ENCODE results near the gene ETF1.
A peak's percentile ranks its signal among the peaks of the same experiment; 100 is the strongest.

The ETF1 gene

GRCh38 chr5:138542956-138543729 lies at the start of gene ETF1:
Gene ETF1, minus strand, starts transcription at chr5:138543236. Its CDS starts 318 bp downstream, at chr5:138542918.
- DNase-seq: peak; percentile 99

GRCh38 chr5:138588013-138588788 lies 45.2 kb upstream of the ETF1 start:
- no peak for DNase-seq

- no peak for DNase-seq
These were observed 42.1 kb upstream of the ETF1 start for GRCh38 chr5:138585157-138585556.

GRCh38 chr5:138583984-138584637 lies 41.1 kb upstream of the ETF1 start:
- DNase-seq: no peak

GRCh38 chr5:138582959-138583358 lies 39.9 kb upstream of the ETF1 start:
- no peak for DNase-seq

- DNase-seq: no peak
These were observed 37.7 kb upstream of the ETF1 start for GRCh38 chr5:138580777-138581176.

- DNase-seq: no peak
These were observed 37.0 kb upstream of the ETF1 start for GRCh38 chr5:138580001-138580400.

- no peak for DNase-seq
These were observed 36.5 kb upstream of the ETF1 start for GRCh38 chr5:138579517-138579863.

- DNase-seq: no peak
These were observed 34.4 kb upstream of the ETF1 start for GRCh38 chr5:138577452-138577851.

- DNase-seq: peak; percentile 96
These were observed 32.4 kb upstream of the ETF1 start, which contains the start of gene HSPA9 for GRCh38 chr5:138575194-138576015. Gene HSPA9, minus strand, starts transcription at chr5:138575401. Its CDS starts 83 bp downstream, at chr5:138575318.

- DNase-seq: no peak
These were observed 31.7 kb upstream of the ETF1 start for GRCh38 chr5:138574744-138575193.

GRCh38 chr5:138573949-138574670 lies 31.1 kb upstream of the ETF1 start:
- no peak for DNase-seq

- no peak for DNase-seq
These were observed 30.2 kb upstream of the ETF1 start for GRCh38 chr5:138573223-138573622.

GRCh38 chr5:138570871-138571270 lies 27.8 kb upstream of the ETF1 start:
- no peak for DNase-seq

GRCh38 chr5:138569782-138570181 lies 26.7 kb upstream of the ETF1 start:
- no peak for DNase-seq

GRCh38 chr5:138568061-138568824 lies 25.2 kb upstream of the ETF1 start:
- DNase-seq: peak; percentile 23

GRCh38 chr5:138566792-138567191 lies 23.8 kb upstream of the ETF1 start:
- no peak for DNase-seq

- no peak for DNase-seq
These were observed 22.2 kb upstream of the ETF1 start for GRCh38 chr5:138565100-138565821.

GRCh38 chr5:138564242-138564641 lies 21.2 kb upstream of the ETF1 start:
- DNase-seq: no peak

GRCh38 chr5:138563340-138564118 lies 20.5 kb upstream of the ETF1 start:
- no peak for DNase-seq

Measured in T1000 (cell line).